ENCODE measurements around the gene PPP1R3C.

The PPP1R3C gene

DNA sequence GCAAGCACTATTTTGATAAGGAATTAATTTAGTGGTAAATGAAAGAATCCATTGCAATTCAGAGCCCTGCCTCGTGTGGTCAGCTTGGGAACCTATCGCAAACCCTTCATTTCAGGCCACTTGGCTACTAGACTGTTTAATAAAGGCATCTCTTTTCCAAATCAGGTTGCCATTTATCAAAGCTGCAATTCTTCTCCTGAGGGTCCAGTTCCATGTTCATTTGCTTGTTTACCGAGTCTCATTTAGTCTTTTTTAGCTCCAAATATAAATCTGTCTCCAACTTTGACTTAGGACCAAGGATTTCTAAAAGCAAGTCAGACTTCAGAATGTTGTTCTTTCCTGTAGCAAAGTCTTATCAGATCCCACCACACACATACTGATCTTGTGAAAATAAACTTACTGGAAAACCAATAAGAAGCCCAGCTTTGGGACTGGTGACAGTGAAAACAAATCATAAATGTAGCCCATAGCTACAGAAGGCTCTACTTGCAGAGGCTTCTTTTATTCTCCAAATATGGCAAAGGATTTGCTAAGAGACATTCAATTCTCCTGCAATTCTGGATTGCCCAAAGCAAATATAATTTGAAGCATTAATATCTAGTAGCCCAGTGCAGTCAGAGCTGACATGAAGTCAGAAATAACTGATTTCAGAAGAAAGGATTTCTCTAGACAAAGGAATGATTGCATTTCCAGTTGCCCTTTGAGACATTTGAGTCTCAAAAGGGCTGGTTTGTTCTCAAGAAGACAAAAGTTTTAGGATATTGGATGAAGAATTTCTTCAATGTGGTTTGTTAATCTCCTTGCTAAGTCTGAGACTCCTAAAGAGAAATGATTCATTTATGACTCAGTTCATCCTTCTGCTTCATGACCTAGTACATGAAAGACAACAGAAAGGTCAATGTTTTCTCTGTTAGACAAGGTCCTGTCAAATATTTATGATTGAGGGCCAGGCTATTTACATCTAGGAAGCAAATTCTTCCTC lies 28.0 kb downstream of the PPP1R3C start:
- no peak overlapping the region for H3K9ac ChIP-seq (ENCODE audit: low read depth, low read length)

DNA sequence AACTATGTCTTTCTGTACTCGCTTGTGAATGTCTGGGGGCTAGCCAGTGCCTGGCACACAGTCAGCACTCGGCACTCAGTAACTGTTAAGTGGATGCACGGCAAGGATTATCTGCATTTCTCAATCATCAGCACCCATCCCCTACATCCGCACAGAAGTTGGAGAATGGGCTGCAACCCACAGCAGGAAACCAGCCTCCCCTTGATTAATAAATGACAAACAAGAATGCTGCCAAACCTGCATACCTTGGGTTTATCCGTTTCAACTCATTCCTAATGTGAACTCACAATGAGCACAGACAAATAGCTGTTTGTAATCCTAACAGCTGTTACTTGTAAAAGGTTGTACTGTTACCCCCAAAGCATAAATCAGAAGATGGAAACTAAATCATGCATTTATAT lies 28.9 kb downstream of the PPP1R3C start:
- H3K4me2 ChIP-seq (ENCODE audit: insufficient read depth, low read length): no peak overlapping the region
- H3K27ac ChIP-seq (ENCODE audit: low read length): no peak overlapping the region
- no peak overlapping the region for H3K9ac ChIP-seq (ENCODE audit: low read depth, low read length)
- peaks cover 3% of the 10 kb centered on the region for H3K27me3 ChIP-seq (ENCODE audit: insufficient read depth, low read length, poor library complexity)
- H3K9me3 ChIP-seq (ENCODE audit: insufficient read depth, low read length, severe bottlenecking): no peaks in the 10 kb centered on the region
- DNase-seq (no peak), ATAC-seq (ENCODE audit: insufficient read depth, low read depth) (no peak)
- no peak overlapping the region for H3K4me3 ChIP-seq (ENCODE audit: low read depth in 1 of 2, low read length in 2 of 2)
- H2AFZ ChIP-seq (ENCODE audit: low read depth, low read length): no peak overlapping the region
- no peaks in the 10 kb centered on the region for H4K20me1 ChIP-seq (ENCODE audit: insufficient read depth, low read length)
- no peaks in the 10 kb centered on the region for H3K79me2 ChIP-seq (ENCODE audit: insufficient read depth, low read length)
- no peaks in the 10 kb centered on the region for H3K4me1 ChIP-seq (ENCODE audit: insufficient read depth, low read length)
- TF ChIP-seq EZH2 (IDR thresholded peaks at IDR 0.05; ENCODE audit: borderline replicate concordance, low read depth, low read length, severe bottlenecking): no peak
- TF ChIP-seq CTCF (IDR thresholded peaks at IDR 0.05; ENCODE audit: borderline replicate concordance, extremely low read depth, low read length, poor library complexity, severe bottlenecking): no peak
- no peaks in the 10 kb centered on the region for H3K36me3 ChIP-seq (ENCODE audit: insufficient read depth, low read length)

More for the DNA sequence above, 28.0 kb downstream of the PPP1R3C start:
- H2AFZ ChIP-seq (ENCODE audit: low read depth, low read length): no peak overlapping the region
- no peaks in the 10 kb centered on the region for H3K9me3 ChIP-seq (ENCODE audit: insufficient read depth, low read length, severe bottlenecking)
- H3K4me1 ChIP-seq (ENCODE audit: insufficient read depth, low read length): no peaks in the 10 kb centered on the region
- no peaks in the 10 kb centered on the region for H3K79me2 ChIP-seq (ENCODE audit: insufficient read depth, low read length)
- TF ChIP-seq CTCF (IDR thresholded peaks at IDR 0.05; ENCODE audit: borderline replicate concordance, extremely low read depth, low read length, poor library complexity, severe bottlenecking) (no peak), EZH2 (IDR thresholded peaks at IDR 0.05; ENCODE audit: borderline replicate concordance, low read depth, low read length, severe bottlenecking) (no peak)
- ATAC-seq (ENCODE audit: insufficient read depth, low read depth) (no peak), DNase-seq (no peak)
- H3K27me3 ChIP-seq (ENCODE audit: insufficient read depth, low read length, poor library complexity): peaks cover 3% of the 10 kb centered on the region
- no peaks in the 10 kb centered on the region for H4K20me1 ChIP-seq (ENCODE audit: insufficient read depth, low read length)
- H3K27ac ChIP-seq (ENCODE audit: low read length): no peak overlapping the region
- H3K36me3 ChIP-seq (ENCODE audit: insufficient read depth, low read length): no peaks in the 10 kb centered on the region
- H3K4me3 ChIP-seq (ENCODE audit: low read depth in 1 of 2, low read length in 2 of 2): no peak overlapping the region
- no peak overlapping the region for H3K4me2 ChIP-seq (ENCODE audit: insufficient read depth, low read length)

- Histone ChIP-seq H2AFZ (ENCODE audit: low read depth, low read length) (no peak overlapping the region), H4K20me1 (ENCODE audit: insufficient read depth, low read length) (no peaks in the 10 kb centered on the region), H3K27ac (ENCODE audit: low read length) (no peak overlapping the region), H3K79me2 (ENCODE audit: insufficient read depth, low read length) (no peaks in the 10 kb centered on the region), H3K9me3 (ENCODE audit: insufficient read depth, low read length, severe bottlenecking) (no peaks in the 10 kb centered on the region), H3K36me3 (ENCODE audit: insufficient read depth, low read length) (no peaks in the 10 kb centered on the region), H3K4me1 (ENCODE audit: insufficient read depth, low read length) (no peaks in the 10 kb centered on the region), H3K4me3 (ENCODE audit: low read depth in 1 of 2, low read length in 2 of 2) (no peak overlapping the region), H3K27me3 (ENCODE audit: insufficient read depth, low read length, poor library complexity) (no peaks in the 10 kb centered on the region), H3K9ac (ENCODE audit: low read depth, low read length) (no peak overlapping the region), H3K4me2 (ENCODE audit: insufficient read depth, low read length) (no peak overlapping the region)
- DNase-seq (no peak), ATAC-seq (ENCODE audit: insufficient read depth, low read depth) (no peak)
- TF ChIP-seq CTCF (IDR thresholded peaks at IDR 0.05; ENCODE audit: borderline replicate concordance, extremely low read depth, low read length, poor library complexity, severe bottlenecking) (no peak), EZH2 (IDR thresholded peaks at IDR 0.05; ENCODE audit: borderline replicate concordance, low read depth, low read length, severe bottlenecking) (no peak)
Observed at GRCh38 chr10:91602868-91603568, 29.9 kb downstream of the PPP1R3C start.
